ENCODE measurements around the gene NSUN2.

NSUN2 gene

DNA sequence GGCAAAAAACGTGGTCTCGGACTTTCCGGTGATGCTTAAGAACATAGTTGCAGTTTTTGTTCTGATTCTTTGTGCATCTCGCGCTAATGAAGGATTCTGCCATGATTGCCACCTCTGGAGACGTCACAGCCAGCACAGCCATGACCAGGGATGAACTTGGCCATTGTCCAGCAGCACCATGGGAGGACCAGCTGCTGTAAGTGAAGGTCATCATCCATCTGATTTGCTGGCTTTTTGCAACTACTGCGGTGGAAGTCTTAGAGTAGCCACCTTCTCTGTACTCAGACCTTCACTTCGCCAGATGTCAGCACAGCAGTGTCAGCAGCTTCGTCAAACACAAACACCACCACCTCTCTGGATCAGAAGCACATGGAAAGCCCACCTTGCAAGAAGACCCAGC is 45.7 kb downstream of the NSUN2 start:
- Histone ChIP-seq H3K4me3 (ENCODE audit: low read depth, low read length) (no peak overlapping the region), H3K4me1 (ENCODE audit: control insufficient read depth, insufficient read depth, low read length) (no peaks in the 10 kb centered on the region), H3K27ac (ENCODE audit: extremely low read depth, low read depth, low read length) (no peak overlapping the region), H3K9me3 (ENCODE audit: control insufficient read depth, insufficient read depth, low read depth, low read length) (no peaks in the 10 kb centered on the region), H3K36me3 (ENCODE audit: control insufficient read depth in 2 of 2, insufficient read depth in 1 of 2, low read length in 2 of 2) (no peaks in the 10 kb centered on the region)
- ChIA-PET CTCF (interaction anchor here (0.8 to 2.0 kb wide), 3 partner anchors 10 to 18 kb away, joined by 3 to 9 read pairs (median 3); no protein-coding TSS in a partner anchor), POLR2A (no interaction called here)
- no peak for TF ChIP-seq ZNF843 (tag by site-specific recombination; IDR thresholded peaks at IDR 0.05)
- no peak for TF ChIP-seq ZNF747 (tag by site-specific recombination; IDR thresholded peaks at IDR 0.05)
- TF ChIP-seq ZNF366 (tag by site-specific recombination; conservative IDR thresholded peaks at IDR 0.05): no peak
- TF ChIP-seq ZNF529 (tag by site-specific recombination; IDR thresholded peaks at IDR 0.05; ENCODE audit: insufficient replicate concordance): no peak
- TF ChIP-seq ZNF660 (tag by site-specific recombination; IDR thresholded peaks at IDR 0.05): no peak
- TF ChIP-seq, protein P1, sequence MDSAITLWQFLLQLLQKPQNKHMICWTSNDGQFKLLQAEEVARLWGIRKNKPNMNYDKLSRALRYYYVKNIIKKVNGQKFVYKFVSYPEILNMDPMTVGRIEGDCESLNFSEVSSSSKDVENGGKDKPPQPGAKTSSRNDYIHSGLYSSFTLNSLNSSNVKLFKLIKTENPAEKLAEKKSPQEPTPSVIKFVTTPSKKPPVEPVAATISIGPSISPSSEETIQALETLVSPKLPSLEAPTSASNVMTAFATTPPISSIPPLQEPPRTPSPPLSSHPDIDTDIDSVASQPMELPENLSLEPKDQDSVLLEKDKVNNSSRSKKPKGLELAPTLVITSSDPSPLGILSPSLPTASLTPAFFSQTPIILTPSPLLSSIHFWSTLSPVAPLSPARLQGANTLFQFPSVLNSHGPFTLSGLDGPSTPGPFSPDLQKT (IDR thresholded peaks at IDR 0.05; ENCODE audit: borderline replicate concordance, low read depth, low read length): no peak
- no peak for TF ChIP-seq ZNF473 (tag by site-specific recombination; IDR thresholded peaks at IDR 0.05)
- TF ChIP-seq ZNF239 (tag by site-specific recombination; IDR thresholded peaks at IDR 0.05): no peak
- TF ChIP-seq, protein P2, sequence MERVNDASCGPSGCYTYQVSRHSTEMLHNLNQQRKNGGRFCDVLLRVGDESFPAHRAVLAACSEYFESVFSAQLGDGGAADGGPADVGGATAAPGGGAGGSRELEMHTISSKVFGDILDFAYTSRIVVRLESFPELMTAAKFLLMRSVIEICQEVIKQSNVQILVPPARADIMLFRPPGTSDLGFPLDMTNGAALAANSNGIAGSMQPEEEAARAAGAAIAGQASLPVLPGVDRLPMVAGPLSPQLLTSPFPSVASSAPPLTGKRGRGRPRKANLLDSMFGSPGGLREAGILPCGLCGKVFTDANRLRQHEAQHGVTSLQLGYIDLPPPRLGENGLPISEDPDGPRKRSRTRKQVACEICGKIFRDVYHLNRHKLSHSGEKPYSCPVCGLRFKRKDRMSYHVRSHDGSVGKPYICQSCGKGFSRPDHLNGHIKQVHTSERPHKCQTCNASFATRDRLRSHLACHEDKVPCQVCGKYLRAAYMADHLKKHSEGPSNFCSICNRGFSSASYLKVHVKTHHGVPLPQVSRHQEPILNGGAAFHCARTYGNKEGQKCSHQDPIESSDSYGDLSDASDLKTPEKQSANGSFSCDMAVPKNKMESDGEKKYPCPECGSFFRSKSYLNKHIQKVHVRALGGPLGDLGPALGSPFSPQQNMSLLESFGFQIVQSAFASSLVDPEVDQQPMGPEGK (tag by site-specific recombination; IDR thresholded peaks at IDR 0.05): no peak
- TF ChIP-seq, protein P3, sequence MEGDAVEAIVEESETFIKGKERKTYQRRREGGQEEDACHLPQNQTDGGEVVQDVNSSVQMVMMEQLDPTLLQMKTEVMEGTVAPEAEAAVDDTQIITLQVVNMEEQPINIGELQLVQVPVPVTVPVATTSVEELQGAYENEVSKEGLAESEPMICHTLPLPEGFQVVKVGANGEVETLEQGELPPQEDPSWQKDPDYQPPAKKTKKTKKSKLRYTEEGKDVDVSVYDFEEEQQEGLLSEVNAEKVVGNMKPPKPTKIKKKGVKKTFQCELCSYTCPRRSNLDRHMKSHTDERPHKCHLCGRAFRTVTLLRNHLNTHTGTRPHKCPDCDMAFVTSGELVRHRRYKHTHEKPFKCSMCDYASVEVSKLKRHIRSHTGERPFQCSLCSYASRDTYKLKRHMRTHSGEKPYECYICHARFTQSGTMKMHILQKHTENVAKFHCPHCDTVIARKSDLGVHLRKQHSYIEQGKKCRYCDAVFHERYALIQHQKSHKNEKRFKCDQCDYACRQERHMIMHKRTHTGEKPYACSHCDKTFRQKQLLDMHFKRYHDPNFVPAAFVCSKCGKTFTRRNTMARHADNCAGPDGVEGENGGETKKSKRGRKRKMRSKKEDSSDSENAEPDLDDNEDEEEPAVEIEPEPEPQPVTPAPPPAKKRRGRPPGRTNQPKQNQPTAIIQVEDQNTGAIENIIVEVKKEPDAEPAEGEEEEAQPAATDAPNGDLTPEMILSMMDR (tag by site-specific recombination; IDR thresholded peaks at IDR 0.05): no peak
- no peak for TF ChIP-seq ZBTB1 (tag by site-specific recombination; IDR thresholded peaks at IDR 0.05)
- no peak for TF ChIP-seq ZNF350 (tag by site-specific recombination; IDR thresholded peaks at IDR 0.05)
- TF ChIP-seq BCL11A (tag by site-specific recombination; IDR thresholded peaks at IDR 0.05; ENCODE audit: low read depth): no peak
- TF ChIP-seq GLI4 (tag by site-specific recombination; IDR thresholded peaks at IDR 0.05): no peak
- TF ChIP-seq KLF9 (tag by site-specific recombination; IDR thresholded peaks at IDR 0.05; ENCODE audit: low read depth): no peak
- no peak for TF ChIP-seq ZNF221 (tag by site-specific recombination; IDR thresholded peaks at IDR 0.05; ENCODE audit: borderline replicate concordance)
- TF ChIP-seq ZNF146 (tag by site-specific recombination; IDR thresholded peaks at IDR 0.05): no peak
- TF ChIP-seq ZNF16 (tag by site-specific recombination; IDR thresholded peaks at IDR 0.05; ENCODE audit: low read depth): no peak

DNA sequence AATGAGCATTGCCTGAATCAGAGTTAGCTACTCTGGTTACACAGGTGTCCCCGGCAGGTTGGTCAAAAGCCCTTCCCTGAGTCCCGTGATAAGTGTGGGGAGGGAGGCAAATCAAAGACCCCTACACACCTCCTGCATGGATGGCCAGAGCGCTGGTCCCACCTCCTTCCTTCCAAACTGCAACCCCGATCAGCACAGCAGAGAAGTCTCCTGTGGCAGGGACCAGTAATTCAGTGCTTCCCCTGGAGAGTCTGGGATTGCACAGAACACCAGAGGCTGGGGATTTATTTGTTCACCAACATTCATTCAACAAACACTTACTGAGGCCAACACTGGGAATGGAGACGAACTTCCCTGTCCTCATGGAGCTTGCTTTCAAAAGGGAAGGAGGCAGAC is 46.2 kb downstream of the NSUN2 start:
- H3K4me3 ChIP-seq (ENCODE audit: low read depth, low read length): no peak overlapping the region
- no peak overlapping the region for H3K27ac ChIP-seq (ENCODE audit: extremely low read depth, low read depth, low read length)
- CTCF ChIA-PET: interaction anchor here (1.0 to 2.0 kb wide), 2 partner anchors 9 to 12 kb away, joined by 3 to 9 read pairs; no protein-coding TSS in a partner anchor
- H3K4me1 ChIP-seq (ENCODE audit: control insufficient read depth, insufficient read depth, low read length): no peaks in the 10 kb centered on the region
- no peaks in the 10 kb centered on the region for H3K36me3 ChIP-seq (ENCODE audit: control insufficient read depth in 2 of 2, insufficient read depth in 1 of 2, low read length in 2 of 2)
- POLR2A ChIA-PET: no interaction called here
- no peaks in the 10 kb centered on the region for H3K9me3 ChIP-seq (ENCODE audit: control insufficient read depth, insufficient read depth, low read depth, low read length)
- TF ChIP-seq ZBTB17 (tag by site-specific recombination; IDR thresholded peaks at IDR 0.05) (no peak), ZNF521 (tag by site-specific recombination; IDR thresholded peaks at IDR 0.05) (no peak), ZNF585B (tag by site-specific recombination; IDR thresholded peaks at IDR 0.05) (no peak), ZNF837 (tag by site-specific recombination; IDR thresholded peaks at IDR 0.05) (no peak), ZBTB8A (tag by site-specific recombination; IDR thresholded peaks at IDR 0.05) (no peak), ZNF76 (tag by site-specific recombination; IDR thresholded peaks at IDR 0.05; ENCODE audit: borderline replicate concordance, low read depth) (no peak), ZNF133 (tag by site-specific recombination; IDR thresholded peaks at IDR 0.05) (no peak), ZNF266 (tag by site-specific recombination; IDR thresholded peaks at IDR 0.05; ENCODE audit: low read depth) (no peak), ZNF707 (tag by site-specific recombination; IDR thresholded peaks at IDR 0.05) (no peak), ZNF510 (tag by site-specific recombination; IDR thresholded peaks at IDR 0.05; ENCODE audit: insufficient replicate concordance) (no peak), ZNF366 (tag by site-specific recombination; conservative IDR thresholded peaks at IDR 0.05) (no peak), MZF1 (tag by site-specific recombination; IDR thresholded peaks at IDR 0.05; ENCODE audit: borderline replicate concordance) (no peak), ZNF112 (tag by site-specific recombination; IDR thresholded peaks at IDR 0.05) (no peak), ZNF140 (tag by site-specific recombination; IDR thresholded peaks at IDR 0.05) (no peak), ZNF223 (tag by site-specific recombination; IDR thresholded peaks at IDR 0.05) (no peak), ZBTB48 (tag by site-specific recombination; IDR thresholded peaks at IDR 0.05) (no peak)
